NCI-H345 treated with DMSO at 0.1 percent for 48 hours (cell line): Measurements from ENCODE around the gene GNLY.
"Not testable (repeated sequence)": the region's sequence is repeated elsewhere in the genome, so short reads cannot be mapped to it uniquely, and the experiment has no call there.

Experiments
- DNase-seq: peaks from one replicate; lab custom pipeline; 2025; ENCODE audit not compliant: unreplicated experiment; lab: John Stamatoyannopoulos, UW

The GNLY gene

DNA sequence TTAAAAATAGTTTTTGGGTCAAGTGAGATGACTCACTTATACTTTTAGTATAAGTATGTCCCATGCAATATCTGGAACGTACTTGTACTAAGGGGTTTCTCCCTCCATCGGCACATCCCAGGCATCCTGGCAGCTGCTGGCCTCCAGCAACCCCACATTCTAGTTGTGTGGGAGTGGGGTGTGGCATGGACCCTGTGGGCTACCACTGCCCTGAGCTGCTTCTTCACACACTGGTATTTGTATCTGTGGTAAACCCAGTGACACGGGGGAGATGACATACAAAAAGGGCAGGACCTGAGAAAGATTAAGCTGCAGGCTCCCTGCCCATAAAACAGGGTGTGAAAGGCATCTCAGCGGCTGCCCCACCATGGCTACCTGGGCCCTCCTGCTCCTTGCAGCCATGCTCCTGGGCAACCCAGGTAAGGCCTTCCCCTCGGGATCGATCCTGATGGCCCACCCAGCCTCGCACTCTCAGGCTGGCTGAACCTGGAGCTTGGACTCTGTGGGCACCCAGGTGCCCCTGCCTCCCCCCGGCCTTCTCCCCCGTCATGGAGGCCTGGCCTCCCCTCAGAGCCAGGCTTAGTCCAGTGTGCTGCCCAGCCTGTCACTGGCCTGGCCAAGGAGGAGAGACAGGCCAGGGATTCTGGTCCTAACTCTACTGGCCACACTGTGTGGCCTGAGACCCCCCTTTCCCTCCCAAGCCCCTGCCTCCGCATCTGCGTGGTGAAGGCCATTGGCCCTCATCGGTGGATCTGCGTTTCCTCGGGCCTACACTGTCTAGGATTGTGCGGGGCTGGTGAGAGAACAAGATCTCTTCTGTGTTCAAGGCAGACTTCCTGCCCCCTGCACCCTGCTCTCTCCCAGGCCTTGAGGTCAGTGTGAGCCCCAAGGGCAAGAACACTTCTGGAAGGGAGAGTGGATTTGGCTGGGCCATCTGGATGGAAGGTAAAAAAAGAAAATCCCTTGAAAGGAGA lies at the start of gene GNLY:
Gene GNLY (plus strand): TSS at position 307 of the 974 bp plus-strand sequence. CDS start 61 bp downstream, at position 368.
- no peak for DNase-seq

DNA sequence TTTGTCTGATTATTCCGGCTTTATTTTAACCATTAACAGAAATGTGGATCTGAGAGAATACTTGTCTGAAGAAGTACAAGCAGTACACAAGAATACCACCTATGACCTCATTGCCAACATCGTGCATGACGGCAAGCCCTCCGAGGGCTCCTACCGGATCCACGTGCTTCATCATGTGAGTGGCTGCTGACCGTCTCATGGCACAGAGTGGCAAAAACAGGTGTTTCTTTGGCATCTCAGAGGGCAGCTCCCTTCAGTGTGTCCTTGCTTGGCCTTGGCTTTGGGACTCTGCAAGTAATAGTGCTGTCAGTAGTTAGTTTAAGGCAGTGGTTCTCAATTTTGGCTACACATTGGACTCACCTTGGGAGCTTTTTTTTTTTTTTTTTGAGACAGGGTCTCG lies 49.2 kb upstream of the GNLY start:
- DNase-seq, result no peak

DNA sequence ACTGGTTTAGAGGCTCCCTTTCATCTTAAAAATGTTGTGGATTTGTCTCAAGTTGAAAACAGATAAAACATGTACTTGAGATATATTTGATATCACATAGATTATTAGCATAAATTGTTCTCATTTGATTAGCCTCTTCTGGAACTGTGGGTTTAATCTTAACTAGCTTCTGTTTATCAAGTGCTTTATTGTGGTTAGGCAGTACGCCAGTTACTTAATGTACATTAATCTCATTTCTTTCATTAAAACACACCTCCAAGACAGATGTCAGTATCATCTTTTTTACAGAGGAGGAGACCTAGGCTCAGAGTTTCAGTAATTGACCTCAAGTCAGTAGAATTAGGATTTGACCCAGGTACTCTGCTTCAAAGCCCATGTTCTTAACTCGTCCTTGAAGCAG lies 48.0 kb upstream of the GNLY start:
- DNase-seq, result no peak

DNA sequence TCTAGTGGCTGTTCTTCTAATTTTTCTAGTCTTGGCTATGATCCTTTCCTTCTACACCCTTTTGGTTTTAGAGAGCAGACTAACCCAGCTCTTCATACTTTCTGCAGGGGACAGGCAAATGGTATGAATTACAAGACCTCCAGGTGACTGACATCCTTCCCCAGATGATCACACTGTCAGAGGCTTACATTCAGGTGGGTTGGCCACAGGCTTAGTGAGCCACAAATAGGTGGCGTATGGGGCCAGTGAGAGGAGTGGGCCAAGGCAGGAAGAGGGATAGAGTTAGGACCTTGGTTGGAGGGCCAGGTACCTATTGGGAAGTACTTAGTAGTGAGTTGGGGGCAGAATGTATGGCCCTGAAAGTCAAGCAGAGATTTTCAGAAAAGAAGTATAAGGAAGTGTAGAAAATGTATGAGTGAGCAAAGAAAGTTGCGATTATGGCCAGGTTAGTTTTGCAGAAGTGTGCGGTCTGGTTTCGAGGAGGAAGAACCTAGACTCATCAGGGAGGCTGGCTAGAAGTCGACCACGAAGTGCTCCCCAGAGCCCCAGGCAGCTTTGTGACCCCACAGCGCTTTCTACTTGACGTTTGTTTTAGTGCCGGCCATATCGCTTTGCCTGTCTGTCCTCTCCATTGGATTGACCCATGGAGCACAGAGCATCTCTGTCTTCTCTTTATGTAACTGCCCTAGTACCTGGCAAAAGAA lies 46.2 kb upstream of the GNLY start:
- DNase-seq, result no peak

DNA sequence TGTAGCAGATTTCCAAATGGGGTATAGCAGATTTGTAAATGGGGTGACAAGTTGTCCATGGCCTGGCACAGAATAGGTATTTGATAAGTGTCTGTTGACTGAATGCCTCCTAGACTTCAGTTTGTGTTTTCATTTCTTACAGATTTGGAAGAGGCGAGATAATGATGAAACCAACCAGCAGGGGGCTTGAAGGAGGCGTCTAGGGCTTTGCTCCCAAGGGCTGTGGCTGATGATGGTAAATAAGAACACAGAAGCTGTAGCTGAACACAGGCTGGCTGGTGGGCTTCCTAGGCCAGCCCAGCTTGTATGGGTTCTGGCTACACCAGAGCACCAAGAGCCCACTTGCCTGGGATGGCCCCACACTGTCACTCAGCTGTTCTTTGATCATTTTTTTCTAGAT lies 45.5 kb upstream of the GNLY start:
- no peak for DNase-seq

DNA sequence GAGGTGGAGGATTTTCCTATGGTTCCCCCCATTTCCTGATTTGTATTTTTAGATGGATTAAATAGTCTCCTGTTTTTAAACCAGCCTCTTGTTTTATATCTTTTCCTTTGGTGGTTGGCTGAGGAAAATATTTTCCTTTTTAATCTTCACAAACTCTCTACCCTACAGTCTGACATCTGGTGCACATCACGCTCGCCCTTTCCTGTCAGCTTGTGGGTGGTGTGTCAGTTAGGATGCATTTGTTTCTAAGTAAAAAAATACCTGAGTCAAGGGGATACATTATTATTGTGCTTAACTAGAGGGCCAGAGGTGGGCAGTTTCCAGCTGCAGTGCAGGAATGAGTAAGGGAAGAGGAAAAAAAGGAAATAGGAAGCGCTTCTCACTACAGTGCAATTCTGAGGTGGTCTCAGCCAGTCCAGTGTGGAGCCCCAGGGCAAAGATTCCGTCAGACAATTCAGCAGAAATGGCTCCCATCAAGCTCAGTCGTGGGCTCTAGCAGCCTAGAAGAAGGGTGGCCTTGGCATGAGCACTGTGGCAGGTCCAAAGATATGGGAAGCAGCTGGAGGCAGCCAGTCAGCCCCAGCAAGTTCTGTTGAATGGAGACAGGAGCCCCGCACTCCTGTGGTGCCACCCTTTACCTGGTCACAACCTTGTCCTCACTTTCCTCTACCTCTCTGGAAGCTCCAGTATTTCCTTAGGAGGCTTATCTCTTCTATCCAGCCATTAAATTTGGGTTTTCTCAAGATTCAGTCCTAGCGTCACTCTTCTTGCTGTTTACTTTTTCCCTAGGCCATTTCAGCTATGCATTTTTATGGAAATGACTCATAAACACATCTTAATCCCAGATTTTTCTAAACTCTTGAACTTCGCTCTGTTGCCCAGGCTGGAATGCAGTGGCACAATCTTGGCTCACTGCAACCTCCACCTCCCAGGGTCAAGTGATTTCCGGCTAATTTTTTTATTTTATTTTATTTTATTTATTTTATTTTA lies 44.7 kb upstream of the GNLY start:
- no peak for DNase-seq

DNA sequence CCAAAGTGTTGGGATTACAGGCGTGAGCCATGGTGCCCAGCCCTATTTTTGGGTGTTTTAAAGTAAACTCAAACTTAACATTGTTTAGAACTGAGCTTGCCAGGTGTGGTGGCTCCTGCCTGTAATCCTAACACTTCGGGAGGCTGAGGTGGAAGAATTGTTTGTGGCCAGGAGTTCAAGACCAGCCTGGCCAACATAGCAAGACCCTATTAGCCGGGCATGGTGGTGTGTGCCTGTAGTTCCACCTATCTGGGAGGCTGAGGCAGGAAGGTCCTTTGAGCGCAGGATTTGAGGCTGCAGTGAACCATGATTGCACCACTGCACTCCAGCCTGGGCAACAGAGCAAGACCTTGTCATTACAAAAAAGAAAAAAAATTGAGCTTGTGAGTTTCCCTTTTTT lies 43.7 kb upstream of the GNLY start:
- DNase-seq, result no peak

DNA sequence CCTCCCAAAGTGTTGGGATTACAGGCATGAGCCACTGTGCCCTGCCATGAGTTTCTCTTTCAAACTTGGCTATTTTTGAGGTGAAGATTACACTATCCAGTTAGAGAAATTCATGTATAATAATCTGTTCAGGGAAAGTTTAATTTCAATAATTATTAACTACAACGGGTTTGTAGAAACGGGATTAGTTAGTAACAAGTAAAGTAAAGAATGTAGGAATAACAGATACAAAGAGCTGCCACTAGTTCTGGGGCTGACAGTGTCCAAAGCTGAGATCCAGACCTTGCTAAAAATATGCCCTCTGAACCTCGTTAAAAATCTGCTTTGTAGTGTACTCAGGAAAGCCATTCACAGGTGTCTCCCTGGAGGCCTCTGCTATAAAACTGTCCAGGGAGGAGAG lies 43.1 kb upstream of the GNLY start:
- no peak for DNase-seq

DNA sequence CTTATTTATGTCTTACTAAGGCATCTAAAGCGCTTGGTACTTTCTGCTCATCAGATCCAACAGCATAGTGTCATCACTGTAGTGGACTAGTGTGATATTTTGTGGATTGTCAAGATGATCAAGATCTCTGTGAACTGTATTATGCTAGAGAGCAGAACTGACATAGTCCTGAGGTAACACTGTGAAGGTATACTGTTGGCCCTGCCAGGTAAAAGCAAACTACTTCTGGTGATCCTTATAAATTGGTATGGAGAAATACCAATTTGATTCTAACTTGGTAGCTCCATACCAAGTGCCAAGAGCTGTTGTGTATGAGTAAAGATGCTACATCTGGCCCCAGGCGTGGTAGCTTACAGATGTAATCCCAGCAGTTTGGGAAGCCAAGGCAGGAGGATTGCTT lies 42.1 kb upstream of the GNLY start:
- no peak for DNase-seq

DNA sequence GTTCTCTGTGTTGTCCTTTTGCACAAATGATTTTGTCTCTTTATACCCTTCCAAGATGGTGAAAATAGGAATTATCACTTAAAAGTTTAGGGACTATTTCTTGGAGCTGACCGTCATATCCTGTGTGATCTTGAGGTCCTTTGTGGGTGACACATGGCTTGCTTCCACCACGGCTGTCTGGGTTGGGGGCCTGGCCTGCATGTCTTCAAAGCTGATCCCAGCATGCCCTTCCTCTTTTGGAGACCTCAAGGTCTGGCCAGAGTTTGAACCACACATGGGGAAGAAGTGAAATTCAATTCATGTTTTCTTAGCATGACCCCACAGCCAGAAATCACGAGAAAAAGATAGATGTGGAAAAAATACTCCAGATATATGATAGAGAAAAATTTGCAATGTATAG lies 40.2 kb upstream of the GNLY start:
- DNase-seq, result no peak

DNA sequence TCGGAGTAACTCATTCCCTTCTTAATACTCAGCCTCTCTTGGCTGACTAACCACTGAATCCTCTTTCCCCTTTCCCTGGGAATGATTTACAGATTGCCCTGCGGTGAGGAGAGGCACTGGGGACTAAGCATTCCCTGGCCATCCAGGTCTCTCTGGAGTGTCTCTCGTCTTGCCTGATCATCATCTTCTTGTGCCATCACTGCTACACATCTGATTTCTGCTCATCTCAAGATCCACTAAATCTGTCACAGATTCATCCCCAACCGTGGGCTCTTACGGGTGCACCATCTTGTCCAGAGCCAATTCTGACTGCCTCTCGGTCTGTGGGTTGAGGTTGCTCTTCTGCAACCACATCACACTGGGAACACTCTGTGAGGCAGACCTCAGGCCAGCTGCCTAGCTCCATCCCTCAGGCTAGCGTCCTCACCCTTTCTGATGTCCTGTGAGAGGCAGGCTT lies 38.2 kb upstream of the GNLY start:
- no peak for DNase-seq

DNA sequence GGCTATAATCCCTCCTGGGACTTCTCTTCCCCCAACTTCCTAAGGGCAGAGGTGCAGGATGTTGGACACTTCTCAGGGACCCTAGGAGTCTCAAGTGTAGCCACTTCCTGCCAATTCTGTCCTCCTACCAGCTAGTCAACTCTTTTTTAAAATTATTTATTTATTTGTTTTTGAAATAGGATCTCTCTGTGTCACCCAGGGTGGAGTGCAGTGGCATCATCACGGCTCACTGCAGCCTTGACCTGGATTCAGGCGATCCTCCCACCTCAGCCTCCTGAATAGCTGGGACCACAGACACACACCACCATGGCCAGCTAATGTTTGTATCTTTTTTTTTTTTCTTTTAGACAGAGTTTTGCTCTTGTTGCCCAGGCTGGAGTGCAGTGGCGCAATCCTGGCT lies 37.7 kb upstream of the GNLY start:
- no peak for DNase-seq

DNA sequence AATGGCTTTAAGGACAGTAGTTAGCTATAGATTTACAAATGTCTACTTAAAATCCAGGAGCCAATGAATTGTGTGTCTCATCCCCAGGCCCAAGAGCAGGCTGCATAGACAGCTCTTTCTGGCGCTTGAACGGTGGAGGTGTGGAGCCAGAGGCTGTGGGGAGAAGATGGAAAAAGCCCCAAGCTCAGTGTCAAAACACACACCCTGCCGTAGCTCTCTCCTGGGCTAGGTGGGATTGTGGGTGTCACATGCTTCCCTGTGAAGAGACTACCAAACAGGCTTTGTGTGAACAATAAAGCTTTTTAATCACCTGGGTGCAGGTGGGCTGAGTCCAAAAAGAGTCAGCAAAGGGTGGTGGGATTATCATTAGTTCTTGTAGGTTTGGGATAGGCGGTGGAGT lies 36.8 kb upstream of the GNLY start:
- DNase-seq, result not testable (repeated sequence)

DNA sequence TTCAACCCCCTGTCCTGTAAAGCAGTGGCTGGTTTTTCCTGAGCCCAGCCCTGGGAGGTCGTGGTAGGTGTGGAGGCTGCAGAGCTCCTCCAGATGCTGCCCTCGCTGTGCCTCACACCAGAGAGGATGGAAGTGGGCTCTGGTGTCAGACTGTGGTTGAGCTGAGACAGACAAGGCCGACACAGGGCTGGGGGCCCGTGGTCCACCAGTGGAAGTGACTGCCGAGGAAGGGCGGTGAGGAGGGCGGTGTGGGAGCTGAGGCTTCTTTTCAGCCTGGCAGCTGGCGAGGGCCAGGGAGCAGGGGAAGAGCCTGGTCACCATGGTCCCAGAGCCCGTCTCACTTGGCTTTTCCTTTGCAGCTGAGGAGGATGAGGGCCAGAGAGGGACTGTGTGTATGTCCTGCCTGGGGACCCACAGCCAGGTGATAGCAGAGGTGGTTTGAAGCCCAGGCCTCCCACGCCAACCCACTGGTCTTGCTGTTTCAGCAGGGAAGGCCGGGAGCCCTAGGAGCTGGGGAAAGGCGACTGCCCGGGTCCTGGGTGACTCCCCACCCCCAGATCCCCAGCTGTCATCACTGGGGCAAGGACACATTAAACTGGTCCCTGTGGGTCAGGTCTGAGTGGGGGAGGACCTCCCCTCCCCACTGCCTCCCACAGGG lies 34.7 kb upstream of the GNLY start:
- no peak for DNase-seq

DNA sequence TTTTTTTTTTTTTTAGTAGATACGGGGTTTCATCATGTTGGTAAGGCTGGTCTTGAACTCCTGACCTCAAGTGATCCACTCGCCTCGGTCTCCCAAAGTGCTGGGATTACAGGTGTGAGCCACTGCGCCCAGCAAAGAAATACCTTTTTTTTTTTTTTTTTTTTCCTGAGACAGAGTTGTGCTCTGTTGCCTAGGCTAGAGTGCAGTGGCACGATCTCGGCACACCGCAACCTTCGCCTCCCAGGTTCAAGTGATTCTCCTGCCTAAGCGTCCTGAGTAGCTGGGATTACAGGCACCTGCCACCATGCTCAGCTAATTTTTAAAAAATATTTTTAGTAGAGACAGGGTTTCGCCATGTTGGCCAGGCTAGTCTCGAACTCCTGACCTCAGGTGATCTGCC lies 33.9 kb upstream of the GNLY start:
- not testable (repeated sequence) for DNase-seq

DNA sequence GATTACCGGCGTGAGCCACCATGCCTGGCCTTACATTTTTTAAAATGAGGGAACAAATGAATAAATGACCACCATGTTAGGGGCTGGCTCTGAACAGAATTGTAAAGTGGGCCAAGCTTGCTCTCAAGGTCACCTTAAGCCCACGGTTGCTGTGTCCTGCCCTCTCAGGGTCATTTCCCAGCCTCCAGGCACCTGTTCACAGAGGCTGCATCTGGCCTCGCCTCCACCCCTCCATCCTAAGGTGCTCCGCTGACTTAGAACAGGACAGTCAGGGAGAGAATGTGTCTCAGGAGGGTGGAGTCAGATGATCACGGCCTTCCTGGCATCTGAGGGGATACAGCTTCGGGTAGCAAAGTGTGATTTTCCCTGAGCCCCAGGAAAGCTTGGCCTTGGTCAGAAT lies 33.4 kb upstream of the GNLY start:
- DNase-seq, result no peak

DNA sequence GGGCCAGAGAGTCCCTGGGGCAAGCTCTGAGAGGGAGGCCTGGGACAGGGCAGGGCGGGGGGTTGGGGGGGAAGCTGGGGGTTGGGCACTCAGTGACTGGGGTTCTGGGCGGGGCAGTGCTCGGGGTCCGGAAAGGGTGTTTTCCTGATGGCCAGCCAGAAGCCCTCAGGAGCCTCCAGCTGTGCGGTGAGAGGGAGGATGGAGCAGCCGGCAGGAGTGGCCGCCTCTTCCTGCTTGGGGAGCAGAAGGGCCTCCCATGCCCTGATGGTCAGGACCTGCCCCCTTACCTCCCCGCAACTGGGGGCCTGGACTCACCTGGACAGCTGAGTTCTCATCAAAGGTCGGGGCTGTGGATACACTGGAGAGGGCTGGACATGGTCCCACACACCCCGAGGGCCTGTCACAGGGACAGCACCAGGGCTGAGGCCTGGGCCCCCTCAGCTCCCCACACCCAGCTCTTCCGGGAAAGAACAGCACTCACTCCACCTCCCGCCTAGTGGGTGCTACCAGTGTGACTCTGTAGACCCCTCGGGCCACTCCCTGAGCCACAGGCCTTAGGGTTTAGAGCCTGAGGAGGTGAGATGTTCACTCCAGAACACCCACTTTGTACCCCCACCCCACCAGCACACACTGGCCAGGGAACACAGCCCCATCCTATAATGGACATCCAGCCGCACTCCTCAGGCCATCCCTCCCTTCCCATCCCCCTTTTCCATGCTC lies 32.9 kb upstream of the GNLY start:
- DNase-seq, result no peak

DNA sequence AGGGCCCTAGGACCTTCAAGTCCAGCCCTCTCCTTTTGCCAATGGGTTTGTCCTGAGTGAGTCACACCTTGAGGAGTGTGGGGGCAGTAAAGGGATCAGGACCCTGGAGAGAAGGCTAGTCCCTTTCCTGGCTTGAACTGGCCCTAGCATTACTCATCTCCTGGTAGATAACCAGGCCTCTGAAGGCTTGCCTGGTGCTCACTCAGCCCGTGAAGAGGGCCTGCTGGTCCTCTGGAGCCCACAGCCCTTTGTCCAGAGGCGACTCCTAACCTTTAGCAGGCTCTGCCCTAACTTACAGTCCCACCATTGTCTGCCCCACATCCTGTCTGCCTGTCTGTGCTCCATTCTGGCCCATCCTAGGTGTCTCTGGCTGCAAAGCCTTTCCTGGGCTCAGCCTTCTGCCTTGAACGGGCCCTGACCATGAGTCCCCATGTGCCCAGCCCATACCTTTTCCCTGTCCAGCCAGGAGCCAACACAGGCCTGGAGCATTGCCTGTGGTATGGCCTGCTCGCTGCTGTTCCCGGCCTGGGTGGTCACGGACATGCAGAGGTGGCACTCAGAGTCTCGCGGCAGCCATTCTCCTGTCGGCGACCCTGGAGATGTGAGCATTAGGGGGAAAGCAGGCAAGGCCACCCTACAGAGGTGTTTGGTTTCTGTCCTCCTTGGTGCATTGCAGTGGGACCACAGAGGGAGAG lies 31.1 kb upstream of the GNLY start:
- DNase-seq, result no peak
